H1 (cell line): ENCODE results near the gene ARHGEF39. TPM values are rescaled to one million over a fixed set of nuclear protein-coding genes. Genes with fewer than 3 reads are reported as not detected.

Source experiments
- CTCF ChIA-PET: fragments of 300-600 bp; sonication (Branson Sonifier 250); formaldehyde crosslinking; loops from one replicate; lab custom pipeline; 2021; ENCODE audit not compliant: partially characterized antibody; lab: Charles Lee
- POLR2A ChIA-PET: fragments of 300-600 bp; sonication (Branson Sonifier 250); formaldehyde crosslinking; loops from one replicate; lab custom pipeline; 2021; ENCODE audit warnings: inconsistent platforms; ENCODE audit not compliant: partially characterized antibody; lab: Charles Lee
- DNase-seq, 2 experiments: peaks; one replicate each; pipeline versions ENCODE4 v3.0.0 to v3.0.0-alpha.2; 2010 to 2022; ENCODE audit warnings: low spot score in 2 of 2, low read depth in 1 of 2, mixed read lengths in 1 of 2
- FAIRE-seq: peaks from 2 replicates; lab custom pipeline; 2011; peaks lifted over from hg19 to GRCh38; lab: Jason Lieb, UNC
- H2AFZ ChIP-seq: 2 replicates; pipeline ENCODE4 v1.8.1; 2012; ENCODE audit warnings: low read length, inconsistent platforms
- H2AK5ac ChIP-seq: 2 replicates; pipeline ENCODE4 v1.6.1; 2013; ENCODE audit warnings: low read depth, low read length
- H2BK120ac ChIP-seq: replicated peaks from 2 replicates; pipeline ENCODE3; 2013; ENCODE audit warnings: low read depth, low read length, inconsistent platforms
- H2BK12ac ChIP-seq: 2 replicates; pipeline ENCODE4 v1.6.1; 2013; ENCODE audit warnings: low read depth, low read length
- H2BK15ac ChIP-seq: 2 replicates; pipeline ENCODE4 v1.6.1; 2013; ENCODE audit warnings: low read length
- H2BK20ac ChIP-seq: 2 replicates; pipeline ENCODE4 v1.6.1; 2013; ENCODE audit warnings: low read length
- H2BK5ac ChIP-seq: 2 replicates; pipeline ENCODE4 v1.6.1; 2013; ENCODE audit warnings: low read depth, low read length
- H3K14ac ChIP-seq: 2 replicates; pipeline ENCODE4 v1.6.1; 2013; ENCODE audit warnings: inconsistent platforms; ENCODE audit not compliant: insufficient read length
- H3K18ac ChIP-seq: 2 replicates; pipeline ENCODE4 v1.6.1; 2013; ENCODE audit warnings: low read length; ENCODE audit errors: extremely low read depth
- H3K23ac ChIP-seq: 2 replicates; pipeline ENCODE4 v1.6.1; 2013; ENCODE audit warnings: inconsistent platforms; ENCODE audit not compliant: insufficient read length
- H3K23me2 ChIP-seq: 2 replicates; pipeline ENCODE4 v1.6.1; 2013; ENCODE audit warnings: low read depth, low read length
- H3K27ac ChIP-seq: 2 replicates; pipeline ENCODE4 v1.6.1; 2011; ENCODE audit warnings: low read depth, low read length, inconsistent platforms
- H3K27me3 ChIP-seq, 4 experiments: replicated peaks in 1 of 4; 1 replicate in 1 of 4; 2 replicates in 3 of 4; pipeline versions ENCODE4 v1.6.1 to v1.8.1; 2011 to 2013; ENCODE audit warnings: low read length in 3 of 4, mild to moderate bottlenecking in 3 of 4, inconsistent platforms in 2 of 4, mixed read lengths in 2 of 4, moderate library complexity in 1 of 4; ENCODE audit not compliant: control insufficient read depth in 3 of 4, insufficient read depth in 3 of 4; ENCODE audit errors: extremely low read depth in 1 of 4
- H3K36me3 ChIP-seq, 4 experiments: 2 replicates each; pipeline versions ENCODE4 v1.6.1 to v1.8.1; 2011 to 2013; ENCODE audit warnings: mild to moderate bottlenecking in 4 of 4, low read length in 3 of 4, moderate library complexity in 2 of 4, control low read depth in 1 of 4, inconsistent platforms in 1 of 4; ENCODE audit not compliant: insufficient read depth in 4 of 4, control insufficient read depth in 2 of 4
- H3K4ac ChIP-seq: replicated peaks from 2 replicates; pipeline ENCODE3; 2013; ENCODE audit warnings: low read length, low read depth, mixed read lengths, inconsistent platforms; ENCODE audit not compliant: insufficient read length
- H3K4me1 ChIP-seq, 4 experiments: replicated peaks in 1 of 4; 1 replicate in 1 of 4; 2 replicates in 3 of 4; pipeline versions ENCODE4 v1.6.1 to v1.8.1; 2011 to 2013; ENCODE audit warnings: low read length in 3 of 4, inconsistent platforms in 2 of 4, mixed read lengths in 1 of 4; ENCODE audit not compliant: insufficient read depth in 4 of 4, control insufficient read depth in 3 of 4
- H3K4me2 ChIP-seq, 2 experiments: 2 replicates each; pipeline versions ENCODE4 v1.6.1 to v1.8.1; 2011 to 2013; ENCODE audit warnings: low read depth in 2 of 2, low read length in 2 of 2, control low read depth in 1 of 2, inconsistent platforms in 1 of 2, mild to moderate bottlenecking in 1 of 2; ENCODE audit not compliant: insufficient read depth in 1 of 2
- H3K4me3 ChIP-seq, 4 experiments: fragments of 200-600, 300-600 bp in 1 of 4; sonication (generic), shearing (Covaris generic), sonication (Bioruptor Twin) in 1 of 4; 2 replicates each; pipeline versions ENCODE4 v1.5.1 to v1.8.1; 2011 to 2016; ENCODE audit warnings: low read length in 4 of 4, low read depth in 3 of 4, control low read depth in 2 of 4, inconsistent platforms in 2 of 4, mild to moderate bottlenecking in 2 of 4, mixed read lengths in 1 of 4, moderate library complexity in 1 of 4; ENCODE audit not compliant: insufficient read depth in 2 of 4; ENCODE audit errors: extremely low read depth in 1 of 4
- H3K56ac ChIP-seq: replicated peaks from 2 replicates; pipeline ENCODE3; 2013; ENCODE audit warnings: low read depth, mild to moderate bottlenecking, mixed read lengths, low read length, inconsistent platforms; ENCODE audit not compliant: insufficient read length
- H3K79me1 ChIP-seq: 2 replicates; pipeline ENCODE4 v1.6.1; 2013; ENCODE audit warnings: low read depth, low read length, control low read depth
- H3K79me2 ChIP-seq, 2 experiments: 2 replicates each; pipeline versions ENCODE4 v1.6.1 to v1.8.1; 2012 to 2013; ENCODE audit warnings: low read length in 2 of 2, mild to moderate bottlenecking in 2 of 2, inconsistent platforms in 1 of 2; ENCODE audit not compliant: insufficient read depth in 2 of 2, control insufficient read depth in 1 of 2
- H3K9ac ChIP-seq, 4 experiments: replicated peaks in 1 of 4; 1 replicate in 1 of 4; 2 replicates in 3 of 4; pipeline versions ENCODE4 v1.6.1 to v1.8.1; 2011 to 2013; ENCODE audit warnings: low read depth in 3 of 4, low read length in 3 of 4, control low read depth in 2 of 4, mild to moderate bottlenecking in 2 of 4, moderate library complexity in 2 of 4, inconsistent platforms in 1 of 4; ENCODE audit errors: extremely low read depth in 1 of 4
- H3K9me3 ChIP-seq, 2 experiments: 2 replicates each; pipeline versions ENCODE4 v1.6.1 to v1.8.1; 2012 to 2013; ENCODE audit warnings: mild to moderate bottlenecking in 2 of 2, moderate library complexity in 2 of 2, control low read depth in 1 of 2, inconsistent platforms in 1 of 2, low read depth in 1 of 2, low read length in 1 of 2, mixed read lengths in 1 of 2; ENCODE audit not compliant: insufficient read depth in 2 of 2
- H4K20me1 ChIP-seq, 2 experiments: replicated peaks in 1 of 2; 2 replicates each; pipeline versions ENCODE3 to v1.8.1; 2011 to 2013; ENCODE audit warnings: inconsistent platforms in 2 of 2, low read length in 2 of 2, mild to moderate bottlenecking in 1 of 2; ENCODE audit not compliant: insufficient read depth in 2 of 2, control insufficient read depth in 1 of 2
- H4K5ac ChIP-seq: 2 replicates; pipeline ENCODE4 v1.6.1; 2013; ENCODE audit warnings: low read length, low read depth, mixed read lengths, inconsistent platforms; ENCODE audit not compliant: insufficient read length
- H4K8ac ChIP-seq: 2 replicates; pipeline ENCODE4 v1.8.0; 2013; ENCODE audit warnings: mild to moderate bottlenecking, moderate library complexity, low read length, inconsistent platforms; ENCODE audit not compliant: insufficient read depth; ENCODE audit errors: extremely low read depth
- H4K91ac ChIP-seq: replicated peaks from 2 replicates; pipeline ENCODE3; 2013; ENCODE audit warnings: low read length, mixed read lengths, inconsistent platforms; ENCODE audit not compliant: insufficient read length
- CEBPB ChIP-seq: IDR thresholded peaks from 2 replicates; pipeline ENCODE4 v1.6.1; 2012; ENCODE audit warnings: low read depth, low read length
- EZH2 ChIP-seq: fragments of 200-600 bp; sonication (generic); IDR thresholded peaks from 2 replicates; pipeline ENCODE4 v1.7.1; 2012; ENCODE audit warnings: low read depth, mild to moderate bottlenecking, moderate library complexity, low read length, inconsistent platforms; ENCODE audit not compliant: severe bottlenecking
- NRF1 ChIP-seq: IDR thresholded peaks from 2 replicates; pipeline ENCODE4 v1.6.1; 2011; ENCODE audit warnings: mild to moderate bottlenecking, low read depth, low read length, improper control_type of control experiment
- POLR2A ChIP-seq, 2 experiments: IDR thresholded peaks; 1 replicate in 1 of 2; 2 replicates in 1 of 2; pipeline ENCODE4 v1.6.1; 2011; ENCODE audit warnings: low read depth in 2 of 2, low read length in 2 of 2, mild to moderate bottlenecking in 2 of 2; ENCODE audit errors: control extremely low read depth in 1 of 2
- POLR2AphosphoS5 ChIP-seq: IDR thresholded peaks from 2 replicates; pipeline ENCODE4 v1.6.1; 2011; ENCODE audit warnings: low read depth, low read length
- POU5F1 ChIP-seq: IDR thresholded peaks from 2 replicates; pipeline ENCODE4 v1.6.1; 2011; ENCODE audit warnings: low read depth, mild to moderate bottlenecking, low read length, moderate library complexity
- TAF7 ChIP-seq: optimal IDR thresholded peaks from 2 replicates; pipeline ENCODE3; 2011; ENCODE audit warnings: low read depth, mild to moderate bottlenecking, inconsistent platforms, low read length, moderate library complexity, borderline replicate concordance
- TCF12 ChIP-seq: IDR thresholded peaks from 2 replicates; pipeline ENCODE4 v1.6.1; 2011; ENCODE audit warnings: low read depth, mild to moderate bottlenecking, low read length
- ZNF274 ChIP-seq: IDR thresholded peaks from 2 replicates; pipeline ENCODE4 v1.7.0; 2012; ENCODE audit warnings: low read length, borderline replicate concordance; ENCODE audit errors: extremely low read depth
- WGBS, 2 experiments: shearing (Covaris generic) in 1 of 2; methylation state at CpG; one replicate each; pipeline versions ENCODE4 v1.1.6 to v1.1.7; 2013 to 2015; ENCODE audit warnings: low lambda C conversion rate in 2 of 2, mixed read lengths in 2 of 2, inconsistent platforms in 1 of 2, low coverage in 1 of 2, missing lambda C conversion rate in 1 of 2; ENCODE audit not compliant: insufficient replicate concordance in 2 of 2, insufficient coverage in 1 of 2, insufficient read length in 1 of 2; ENCODE audit errors: extremely low coverage in 1 of 2, missing lambda C conversion rate in 1 of 2; 5-methylcytosine and 5-hydroxymethylcytosine counted together
- polyA plus RNA-seq, 7 experiments: library from polyadenylated mRNA; depleted of rRNA in 3 of 7; stranded (reverse) in 5 of 7; unstranded in 2 of 7; fragments of >200 nt in 5 of 7; fragments of 200-250 nt in 2 of 7; gene quantifications; 1 replicate in 5 of 7; 2 replicates in 1 of 7; 4 replicates in 1 of 7; pipeline versions ENCODE4 v1.2.1 to v1.2.3, GENCODE V29; 2011 to 2013; ENCODE audit warnings: missing spikeins in 2 of 7, mixed read lengths in 2 of 7
- total RNA-seq: library from RNA; stranded (reverse); fragmentation: NEBNext Ultra II Directional; extraction: Animal tissue kit (Norgen Biotek cat#: 25700); gene quantifications from 2 replicates; pipeline ENCODE4 v1.2.1, GENCODE V29; 2021

ARHGEF39 gene
- total and polyA plus RNA-seq, 2 of the 8 experiments (the other 6 are each of a cell fraction or from before 2014, with no cell fraction given): 18.6 to 18.7 TPM

- H4K8ac ChIP-seq: peak overlapping the region; percentile 77; the same call in 1 of the 2 replicates
- H3K79me1 ChIP-seq: no peaks in the 10 kb centered on the region
- FAIRE-seq (peak; percentile 87), DNase-seq (no peak)
- H3K9ac ChIP-seq: no peak overlapping the region
- no peak overlapping the region for H2BK15ac ChIP-seq
- H4K20me1 ChIP-seq: peaks cover 2 to 6% of the 10 kb centered on the region in 2 experiments
- H2BK120ac ChIP-seq: no peak overlapping the region
- 0 out of 4 replicates have a peak overlapping the region, but pooled peaks of 1 of the 2 experiments have one; percentile 6 for H3K4me2 ChIP-seq
- peaks cover 13 to 37% (median 26%) of the 10 kb centered on the region in 4 experiments for H3K36me3 ChIP-seq
- H2AK5ac ChIP-seq: no peak overlapping the region
- H3K23ac ChIP-seq: no peak overlapping the region
- peak overlapping the region; percentile 42 for H4K91ac ChIP-seq
- H3K18ac ChIP-seq: no peak overlapping the region
- ChIA-PET POLR2A (interaction anchor here (0.6 to 8.4 kb wide), 14 partner anchors 9 to 214 kb away, joined by 3 to 55 read pairs (median 4); partner anchors contain the start of genes ARHGEF39, CREB3, TLN1 and TPM2), CTCF (interaction anchor here (0.7 to 2.8 kb wide), 14 partner anchors 11 to 228 kb away, joined by 3 to 23 read pairs (median 4); partner anchors contain the start of genes ARHGEF39, CCDC107 and RMRP)
- no peak overlapping the region for H2BK20ac ChIP-seq
- no peak overlapping the region for H3K4me3 ChIP-seq
- peaks cover 0 to 3% (median 1%) of the 10 kb centered on the region in 4 experiments; a peak in 3 of 7 replicates for H3K27me3 ChIP-seq
- no peak overlapping the region for H3K56ac ChIP-seq
- no peak overlapping the region for H3K4ac ChIP-seq
- no peak overlapping the region for H4K5ac ChIP-seq
- no peak overlapping the region for H3K14ac ChIP-seq
- 57% methylated on average over 15 of the region's 15 CpGs; no CpG with 5 or more reads in 1 of the 2 experiments for WGBS, 2 experiments
- H3K9me3 ChIP-seq: no peaks in the 10 kb centered on the region
- no peaks in the 10 kb centered on the region for H3K79me2 ChIP-seq
- H2AFZ ChIP-seq: no peak overlapping the region
- 0 out of 2 replicates have a peak overlapping the region, but pooled peaks have one; percentile 32 for H2BK12ac ChIP-seq
- H3K23me2 ChIP-seq: peaks cover 2% of the 10 kb centered on the region; the same call in 1 of the 2 replicates
- no peak overlapping the region for H3K27ac ChIP-seq
- H3K4me1 ChIP-seq: peaks cover 0 to 8% (median 4%) of the 10 kb centered on the region in 4 experiments; a peak in 5 of 7 replicates
- H2BK5ac ChIP-seq: no peak overlapping the region; the same call in 1 of the 2 replicates
- TF ChIP-seq ZNF274 (no peak), TCF12 (no peak), EZH2 (no peak), POU5F1 (no peak), NRF1 (no peak), CEBPB (no peak), POLR2A (IDR thresholded peaks at IDR 0.05; ENCODE audit: control extremely low read depth in 1 of 2, low read depth in 2 of 2, low read length in 2 of 2) (peak in 1 of 2 experiments; percentile 49; a peak in 1 of 3 replicates), TAF7 (no peak), POLR2AphosphoS5 (0 out of 2 replicates have a peak, but pooled peaks have one; percentile 12)
Observed at GRCh38 chr9:35680331-35681105, 15.5 kb upstream of the ARHGEF39 start.
